Measurements from ENCODE around the gene RFLNA. TPM values are rescaled to one million over a fixed set of nuclear protein-coding genes. Genes with fewer than 3 reads are reported as not detected.

The RFLNA gene, protein sequence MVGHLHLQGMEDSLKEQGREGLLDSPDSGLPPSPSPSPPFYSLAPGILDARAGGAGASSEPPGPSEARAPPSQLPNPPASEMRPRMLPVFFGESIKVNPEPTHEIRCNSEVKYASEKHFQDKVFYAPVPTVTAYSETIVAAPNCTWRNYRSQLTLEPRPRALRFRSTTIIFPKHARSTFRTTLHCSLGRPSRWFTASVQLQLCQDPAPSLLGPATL
- total RNA-seq (57.8 and 62.8 TPM in 2 replicates), polyA plus RNA-seq (54.1 and 67.8 TPM in 2 replicates)

GRCh38 chr12:124294780-124295341 is at the start of gene RFLNA:
Gene RFLNA, plus strand, starts transcription at chr12:124295093. Its CDS starts 337 bp downstream, at chr12:124295430.
- Histone ChIP-seq H4K20me1 (ENCODE audit: insufficient read depth, poor library complexity, severe bottlenecking) (peaks cover 21% of the 10 kb centered on the region), H3K4me1 (ENCODE audit: insufficient read depth) (peaks cover 31% of the 10 kb centered on the region), H3K79me2 (peaks cover 39% of the 10 kb centered on the region), H3K9me2 (replicated peaks; ENCODE audit: insufficient read depth) (no peaks in the 10 kb centered on the region), H3K27ac (peak within 1 kb of the TSS; percentile 87), H3K4me2 (peak within 1 kb of the TSS; percentile 87), H3K27me3 (no peaks in the 10 kb centered on the region), H2AFZ (peak within 1 kb of the TSS; percentile 52), H3K36me3 (replicated peaks; ENCODE audit: insufficient read depth, low read depth) (no peaks in the 10 kb centered on the region), H3K4me3 (peak within 1 kb of the TSS; percentile 79), H3K9me3 (ENCODE audit: low read depth) (no peaks in the 10 kb centered on the region)
- DNase-seq (ENCODE audit: low spot score): peak; percentile 75
- 20% methylated on average over 13 of the region's 66 CpGs for WGBS (ENCODE audit: low lambda C conversion rate, missing lambda C conversion rate)
- TF ChIP-seq EZH2phosphoT487 (IDR thresholded peaks at IDR 0.05; ENCODE audit: low read depth, severe bottlenecking, unreplicated experiment): no peak
- TF ChIP-seq, protein P1, sequence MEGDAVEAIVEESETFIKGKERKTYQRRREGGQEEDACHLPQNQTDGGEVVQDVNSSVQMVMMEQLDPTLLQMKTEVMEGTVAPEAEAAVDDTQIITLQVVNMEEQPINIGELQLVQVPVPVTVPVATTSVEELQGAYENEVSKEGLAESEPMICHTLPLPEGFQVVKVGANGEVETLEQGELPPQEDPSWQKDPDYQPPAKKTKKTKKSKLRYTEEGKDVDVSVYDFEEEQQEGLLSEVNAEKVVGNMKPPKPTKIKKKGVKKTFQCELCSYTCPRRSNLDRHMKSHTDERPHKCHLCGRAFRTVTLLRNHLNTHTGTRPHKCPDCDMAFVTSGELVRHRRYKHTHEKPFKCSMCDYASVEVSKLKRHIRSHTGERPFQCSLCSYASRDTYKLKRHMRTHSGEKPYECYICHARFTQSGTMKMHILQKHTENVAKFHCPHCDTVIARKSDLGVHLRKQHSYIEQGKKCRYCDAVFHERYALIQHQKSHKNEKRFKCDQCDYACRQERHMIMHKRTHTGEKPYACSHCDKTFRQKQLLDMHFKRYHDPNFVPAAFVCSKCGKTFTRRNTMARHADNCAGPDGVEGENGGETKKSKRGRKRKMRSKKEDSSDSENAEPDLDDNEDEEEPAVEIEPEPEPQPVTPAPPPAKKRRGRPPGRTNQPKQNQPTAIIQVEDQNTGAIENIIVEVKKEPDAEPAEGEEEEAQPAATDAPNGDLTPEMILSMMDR (IDR thresholded peaks at IDR 0.05; ENCODE audit: poor library complexity): no peak
- no peak for TF ChIP-seq EZH2 (IDR thresholded peaks at IDR 0.05; ENCODE audit: borderline replicate concordance)

DNA sequence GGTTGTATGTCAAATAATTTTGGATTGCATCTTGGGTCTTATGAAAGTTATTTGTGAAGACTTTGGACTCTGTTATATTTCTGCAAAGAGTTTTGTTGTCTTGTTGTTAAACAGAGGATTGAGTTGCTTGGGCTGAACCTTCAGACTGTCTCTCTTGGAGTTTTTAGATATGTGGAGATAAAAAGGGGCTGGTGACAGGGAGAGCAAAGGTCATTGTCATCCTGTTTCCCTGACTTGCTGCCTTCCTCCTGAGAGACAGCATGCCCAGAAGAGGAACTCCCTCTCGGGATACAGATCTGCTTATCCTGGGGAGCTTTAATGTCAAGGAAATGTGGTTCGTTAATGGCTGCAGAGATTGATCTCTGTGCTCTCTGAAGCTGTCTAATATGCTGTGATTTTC is 47.6 kb upstream of the RFLNA start:
- 42% methylated on average over 2 of the region's 2 CpGs for WGBS (ENCODE audit: low lambda C conversion rate, missing lambda C conversion rate)
- TF ChIP-seq, protein P1 (IDR thresholded peaks at IDR 0.05; ENCODE audit: poor library complexity): no peak
- TF ChIP-seq EZH2phosphoT487 (IDR thresholded peaks at IDR 0.05; ENCODE audit: low read depth, severe bottlenecking, unreplicated experiment) (no peak), EZH2 (IDR thresholded peaks at IDR 0.05; ENCODE audit: borderline replicate concordance) (no peak)

GRCh38 chr12:124248941-124249825 is 45.7 kb upstream of the RFLNA start:
- no peak overlapping the region for H2AFZ ChIP-seq
- H3K36me3 ChIP-seq (replicated peaks; ENCODE audit: insufficient read depth, low read depth): no peaks in the 10 kb centered on the region
- no peaks in the 10 kb centered on the region for H3K79me2 ChIP-seq
- peaks cover 16% of the 10 kb centered on the region for H3K4me1 ChIP-seq (ENCODE audit: insufficient read depth)
- TF ChIP-seq, protein P1 (IDR thresholded peaks at IDR 0.05; ENCODE audit: poor library complexity): no peak
- TF ChIP-seq EZH2phosphoT487 (IDR thresholded peaks at IDR 0.05; ENCODE audit: low read depth, severe bottlenecking, unreplicated experiment) (no peak), EZH2 (IDR thresholded peaks at IDR 0.05; ENCODE audit: borderline replicate concordance) (no peak)
- no peak overlapping the region for H3K4me3 ChIP-seq
- no peaks in the 10 kb centered on the region for H3K27me3 ChIP-seq
- H3K9me3 ChIP-seq (ENCODE audit: low read depth): no peaks in the 10 kb centered on the region
- H3K9me2 ChIP-seq (replicated peaks; ENCODE audit: insufficient read depth): no peaks in the 10 kb centered on the region
- WGBS (ENCODE audit: low lambda C conversion rate, missing lambda C conversion rate): 58% methylated on average over 20 of the region's 20 CpGs
- no peaks in the 10 kb centered on the region for H4K20me1 ChIP-seq (ENCODE audit: insufficient read depth, poor library complexity, severe bottlenecking)
- H3K27ac ChIP-seq: peak overlapping the region; percentile 52
- H3K4me2 ChIP-seq: peak overlapping the region; percentile 53
- DNase-seq (ENCODE audit: low spot score): no peak

More for the DNA sequence above, 47.6 kb upstream of the RFLNA start:
- no peak overlapping the region for H2AFZ ChIP-seq
- no peaks in the 10 kb centered on the region for H3K9me2 ChIP-seq (replicated peaks; ENCODE audit: insufficient read depth)
- peaks cover 16% of the 10 kb centered on the region for H3K4me1 ChIP-seq (ENCODE audit: insufficient read depth)
- H3K27me3 ChIP-seq: no peaks in the 10 kb centered on the region
- H3K36me3 ChIP-seq (replicated peaks; ENCODE audit: insufficient read depth, low read depth): no peaks in the 10 kb centered on the region
- H3K79me2 ChIP-seq: no peaks in the 10 kb centered on the region
- DNase-seq (ENCODE audit: low spot score): no peak
- no peak overlapping the region for H3K4me3 ChIP-seq
- no peak overlapping the region for H3K4me2 ChIP-seq
- no peaks in the 10 kb centered on the region for H3K9me3 ChIP-seq (ENCODE audit: low read depth)
- peak overlapping the region; percentile 40 for H3K27ac ChIP-seq
- H4K20me1 ChIP-seq (ENCODE audit: insufficient read depth, poor library complexity, severe bottlenecking): no peaks in the 10 kb centered on the region
